ENCODE measurements around the gene FGF2. TPM values are rescaled to one million over a fixed set of nuclear protein-coding genes. Genes with fewer than 3 reads are reported as not detected.

FGF2 gene
- total and polyA plus RNA-seq, 5 donors from 2014 or later = not detected

GRCh38 chr4:122851568-122851967 is 24.9 kb downstream of the FGF2 start:
- H3K9me3 ChIP-seq (ENCODE audit: control insufficient read depth in 2 of 2, low read length in 2 of 2) = no peaks in the 10 kb centered on the region
- DNase-seq (no peak), ATAC-seq (ENCODE audit: low read depth in 2 of 2) (no peak)
- no peaks in the 10 kb centered on the region for H3K36me3 ChIP-seq (ENCODE audit: control insufficient read depth, insufficient read depth, low read length)
- Mint-ChIP-seq H3K4me1 (no peaks in the 10 kb centered on the region), H3K36me3 (no peaks in the 10 kb centered on the region), H3K27ac (no peak overlapping the region), H3K9me3 (peaks cover 0 to 2% (median 0%) of the 10 kb centered on the region in 7 donors), H3K27me3 (peaks cover 23% of the 10 kb centered on the region), H3K4me3 (no peak overlapping the region)
- H3K27me3 ChIP-seq (ENCODE audit: control insufficient read depth, insufficient read depth, low read length) = peaks cover 8% of the 10 kb centered on the region
- no peak overlapping the region for H3K27ac ChIP-seq (ENCODE audit: insufficient read depth, low read length, poor library complexity, severe bottlenecking)
- H3K4me3 ChIP-seq (ENCODE audit: low read depth, low read length) = no peak overlapping the region
- H3K4me1 ChIP-seq (ENCODE audit: control insufficient read depth, insufficient read depth, low read length, poor library complexity, severe bottlenecking) = no peaks in the 10 kb centered on the region

GRCh38 chr4:122854447-122855352 is 28.1 kb downstream of the FGF2 start:
- DNase-seq = no peak
- Histone ChIP-seq H3K9me3 (ENCODE audit: control insufficient read depth in 2 of 2, low read length in 2 of 2) (no peaks in the 10 kb centered on the region), H3K36me3 (ENCODE audit: control insufficient read depth, insufficient read depth, low read length) (no peaks in the 10 kb centered on the region), H3K4me3 (ENCODE audit: low read depth, low read length) (no peak overlapping the region), H3K27ac (ENCODE audit: insufficient read depth, low read length, poor library complexity, severe bottlenecking) (no peak overlapping the region), H3K4me1 (ENCODE audit: control insufficient read depth, insufficient read depth, low read length, poor library complexity, severe bottlenecking) (no peaks in the 10 kb centered on the region), H3K27me3 (ENCODE audit: control insufficient read depth, insufficient read depth, low read length) (peaks cover 6% of the 10 kb centered on the region)
- H3K9me3 Mint-ChIP-seq = peaks cover 0 to 2% (median 0%) of the 10 kb centered on the region in 7 donors
- no peak overlapping the region for H3K4me3 Mint-ChIP-seq
- ATAC-seq (ENCODE audit: low read depth in 2 of 2) = no peak
- H3K27ac Mint-ChIP-seq = no peak overlapping the region
- peaks cover 28% of the 10 kb centered on the region for H3K27me3 Mint-ChIP-seq
- H3K4me1 Mint-ChIP-seq = no peaks in the 10 kb centered on the region
- H3K36me3 Mint-ChIP-seq = no peaks in the 10 kb centered on the region

GRCh38 chr4:122855353-122855890 is 28.8 kb downstream of the FGF2 start:
- DNase-seq (no peak), ATAC-seq (ENCODE audit: low read depth in 2 of 2) (no peak)
- H3K36me3 ChIP-seq (ENCODE audit: control insufficient read depth, insufficient read depth, low read length) = no peaks in the 10 kb centered on the region
- no peak overlapping the region for H3K4me3 Mint-ChIP-seq
- no peaks in the 10 kb centered on the region for H3K4me1 Mint-ChIP-seq
- H3K27me3 Mint-ChIP-seq = peaks cover 21% of the 10 kb centered on the region
- no peak overlapping the region for H3K4me3 ChIP-seq (ENCODE audit: low read depth, low read length)
- peaks cover 6% of the 10 kb centered on the region for H3K27me3 ChIP-seq (ENCODE audit: control insufficient read depth, insufficient read depth, low read length)
- H3K36me3 Mint-ChIP-seq = no peaks in the 10 kb centered on the region
- no peaks in the 10 kb centered on the region for H3K9me3 ChIP-seq (ENCODE audit: control insufficient read depth in 2 of 2, low read length in 2 of 2)
- no peak overlapping the region for H3K27ac Mint-ChIP-seq
- H3K9me3 Mint-ChIP-seq = peaks cover 0 to 2% (median 0%) of the 10 kb centered on the region in 7 donors
- no peaks in the 10 kb centered on the region for H3K4me1 ChIP-seq (ENCODE audit: control insufficient read depth, insufficient read depth, low read length, poor library complexity, severe bottlenecking)
- H3K27ac ChIP-seq (ENCODE audit: insufficient read depth, low read length, poor library complexity, severe bottlenecking) = no peak overlapping the region

GRCh38 chr4:122857160-122857559 is 30.5 kb downstream of the FGF2 start:
- Histone ChIP-seq H3K27ac (ENCODE audit: insufficient read depth, low read length, poor library complexity, severe bottlenecking) (no peak overlapping the region), H3K27me3 (ENCODE audit: control insufficient read depth, insufficient read depth, low read length) (peaks cover 3% of the 10 kb centered on the region), H3K9me3 (ENCODE audit: control insufficient read depth in 2 of 2, low read length in 2 of 2) (no peaks in the 10 kb centered on the region), H3K36me3 (ENCODE audit: control insufficient read depth, insufficient read depth, low read length) (no peaks in the 10 kb centered on the region), H3K4me3 (ENCODE audit: low read depth, low read length) (no peak overlapping the region), H3K4me1 (ENCODE audit: control insufficient read depth, insufficient read depth, low read length, poor library complexity, severe bottlenecking) (no peaks in the 10 kb centered on the region)
- DNase-seq (no peak), ATAC-seq (ENCODE audit: low read depth in 2 of 2) (no peak)
- H3K27ac Mint-ChIP-seq = no peak overlapping the region
- no peaks in the 10 kb centered on the region for H3K36me3 Mint-ChIP-seq
- H3K27me3 Mint-ChIP-seq = peaks cover 21% of the 10 kb centered on the region
- no peaks in the 10 kb centered on the region for H3K4me1 Mint-ChIP-seq
- H3K4me3 Mint-ChIP-seq = no peak overlapping the region
- H3K9me3 Mint-ChIP-seq = peaks cover 0 to 4% (median 0%) of the 10 kb centered on the region in 7 donors

- H3K36me3 Mint-ChIP-seq = no peaks in the 10 kb centered on the region
Observed at GRCh38 chr4:122858705-122859104, 32.1 kb downstream of the FGF2 start.

GRCh38 chr4:122861172-122861943 is 34.7 kb downstream of the FGF2 start:
- peaks cover 0 to 2% (median 0%) of the 10 kb centered on the region in 7 donors for H3K9me3 Mint-ChIP-seq
- peaks cover 6% of the 10 kb centered on the region for H3K27me3 Mint-ChIP-seq
- no peak for ATAC-seq (ENCODE audit: low read depth in 2 of 2)
- Histone ChIP-seq H3K27me3 (ENCODE audit: control insufficient read depth, insufficient read depth, low read length) (no peaks in the 10 kb centered on the region), H3K4me3 (ENCODE audit: low read depth, low read length) (no peak overlapping the region), H3K27ac (ENCODE audit: insufficient read depth, low read length, poor library complexity, severe bottlenecking) (no peak overlapping the region), H3K4me1 (ENCODE audit: control insufficient read depth, insufficient read depth, low read length, poor library complexity, severe bottlenecking) (no peaks in the 10 kb centered on the region), H3K9me3 (ENCODE audit: control insufficient read depth in 2 of 2, low read length in 2 of 2) (no peaks in the 10 kb centered on the region), H3K36me3 (ENCODE audit: control insufficient read depth, insufficient read depth, low read length) (no peaks in the 10 kb centered on the region)
- no peak overlapping the region for H3K27ac Mint-ChIP-seq
- no peaks in the 10 kb centered on the region for H3K36me3 Mint-ChIP-seq
- H3K4me3 Mint-ChIP-seq = no peak overlapping the region
- H3K4me1 Mint-ChIP-seq = no peaks in the 10 kb centered on the region
- DNase-seq = no peak

More at GRCh38 chr4:122858705-122859104, 32.1 kb downstream of the FGF2 start:
- ATAC-seq (ENCODE audit: low read depth in 2 of 2) (no peak), DNase-seq (no peak)
- no peaks in the 10 kb centered on the region for H3K27me3 ChIP-seq (ENCODE audit: control insufficient read depth, insufficient read depth, low read length)
- no peaks in the 10 kb centered on the region for H3K9me3 ChIP-seq (ENCODE audit: control insufficient read depth in 2 of 2, low read length in 2 of 2)
- no peak overlapping the region for H3K4me3 Mint-ChIP-seq
- H3K27ac Mint-ChIP-seq = no peak overlapping the region
- H3K9me3 Mint-ChIP-seq = peaks cover 0 to 2% (median 0%) of the 10 kb centered on the region in 7 donors
- no peaks in the 10 kb centered on the region for H3K4me1 ChIP-seq (ENCODE audit: control insufficient read depth, insufficient read depth, low read length, poor library complexity, severe bottlenecking)
- no peak overlapping the region for H3K4me3 ChIP-seq (ENCODE audit: low read depth, low read length)
- H3K4me1 Mint-ChIP-seq = no peaks in the 10 kb centered on the region
- H3K27ac ChIP-seq (ENCODE audit: insufficient read depth, low read length, poor library complexity, severe bottlenecking) = no peak overlapping the region
- H3K27me3 Mint-ChIP-seq = peaks cover 18% of the 10 kb centered on the region
- no peaks in the 10 kb centered on the region for H3K36me3 ChIP-seq (ENCODE audit: control insufficient read depth, insufficient read depth, low read length)

GRCh38 chr4:122863639-122864038 is 37.0 kb downstream of the FGF2 start:
- H3K4me3 Mint-ChIP-seq = no peak overlapping the region
- no peaks in the 10 kb centered on the region for H3K4me1 ChIP-seq (ENCODE audit: control insufficient read depth, insufficient read depth, low read length, poor library complexity, severe bottlenecking)
- no peaks in the 10 kb centered on the region for H3K36me3 ChIP-seq (ENCODE audit: control insufficient read depth, insufficient read depth, low read length)
- H3K9me3 Mint-ChIP-seq = peaks cover 0 to 3% (median 0%) of the 10 kb centered on the region in 7 donors
- no peaks in the 10 kb centered on the region for H3K4me1 Mint-ChIP-seq
- ATAC-seq (ENCODE audit: low read depth in 2 of 2) (no peak), DNase-seq (no peak)
- no peaks in the 10 kb centered on the region for H3K9me3 ChIP-seq (ENCODE audit: control insufficient read depth in 2 of 2, low read length in 2 of 2)
- H3K27me3 ChIP-seq (ENCODE audit: control insufficient read depth, insufficient read depth, low read length) = no peaks in the 10 kb centered on the region
- H3K36me3 Mint-ChIP-seq = no peaks in the 10 kb centered on the region
- no peak overlapping the region for H3K27ac ChIP-seq (ENCODE audit: insufficient read depth, low read length, poor library complexity, severe bottlenecking)
- H3K27me3 Mint-ChIP-seq = peaks cover 7% of the 10 kb centered on the region
- H3K4me3 ChIP-seq (ENCODE audit: low read depth, low read length) = no peak overlapping the region
- H3K27ac Mint-ChIP-seq = no peak overlapping the region

All from CD4-positive, CD25-positive, alpha-beta regulatory T cell (primary cell).